ENCODE results near the gene CCDC12. TPM values are rescaled to one million over a fixed set of nuclear protein-coding genes. Genes with fewer than 3 reads are reported as not detected.

CCDC12 gene
- total RNA-seq, 1 donor from 2014 or later, result 64.3 TPM

DNA sequence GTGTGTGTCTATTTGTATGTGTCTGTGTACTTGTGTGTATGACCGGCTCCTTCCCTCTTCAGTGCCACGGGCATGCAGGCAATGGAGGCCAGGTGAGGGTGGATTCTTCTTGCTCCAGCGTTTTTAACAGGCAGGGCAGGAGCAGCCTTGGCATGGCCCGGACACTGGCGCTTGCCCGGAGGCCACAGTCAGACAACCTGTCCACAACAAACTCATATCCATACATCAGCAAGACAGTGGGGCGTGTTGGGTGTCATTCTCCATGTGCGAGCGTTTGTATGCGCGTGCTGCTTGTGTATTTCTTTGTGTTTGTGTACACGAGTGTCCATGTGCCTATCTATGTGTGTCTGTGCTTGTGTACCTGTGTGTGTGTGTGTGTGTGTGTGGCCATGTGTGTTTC, 69.3 kb downstream of the CCDC12 start:
- no peak overlapping the region for H3K4me3 Mint-ChIP-seq (ENCODE audit: low read depth)
- peaks cover 4% of the 10 kb centered on the region for H3K27me3 Mint-ChIP-seq
- DNase-seq (ENCODE audit: low spot score, unreplicated experiment), result no peak
- H3K27ac Mint-ChIP-seq, result no peak overlapping the region
- no peaks in the 10 kb centered on the region for H3K4me1 Mint-ChIP-seq (ENCODE audit: low read depth)
- H3K36me3 Mint-ChIP-seq (ENCODE audit: insufficient read depth), result peaks cover under 1% of the 10 kb centered on the region
- H3K9me3 Mint-ChIP-seq (ENCODE audit: low read depth), result no peaks in the 10 kb centered on the region
- TF ChIP-seq, protein P1, sequence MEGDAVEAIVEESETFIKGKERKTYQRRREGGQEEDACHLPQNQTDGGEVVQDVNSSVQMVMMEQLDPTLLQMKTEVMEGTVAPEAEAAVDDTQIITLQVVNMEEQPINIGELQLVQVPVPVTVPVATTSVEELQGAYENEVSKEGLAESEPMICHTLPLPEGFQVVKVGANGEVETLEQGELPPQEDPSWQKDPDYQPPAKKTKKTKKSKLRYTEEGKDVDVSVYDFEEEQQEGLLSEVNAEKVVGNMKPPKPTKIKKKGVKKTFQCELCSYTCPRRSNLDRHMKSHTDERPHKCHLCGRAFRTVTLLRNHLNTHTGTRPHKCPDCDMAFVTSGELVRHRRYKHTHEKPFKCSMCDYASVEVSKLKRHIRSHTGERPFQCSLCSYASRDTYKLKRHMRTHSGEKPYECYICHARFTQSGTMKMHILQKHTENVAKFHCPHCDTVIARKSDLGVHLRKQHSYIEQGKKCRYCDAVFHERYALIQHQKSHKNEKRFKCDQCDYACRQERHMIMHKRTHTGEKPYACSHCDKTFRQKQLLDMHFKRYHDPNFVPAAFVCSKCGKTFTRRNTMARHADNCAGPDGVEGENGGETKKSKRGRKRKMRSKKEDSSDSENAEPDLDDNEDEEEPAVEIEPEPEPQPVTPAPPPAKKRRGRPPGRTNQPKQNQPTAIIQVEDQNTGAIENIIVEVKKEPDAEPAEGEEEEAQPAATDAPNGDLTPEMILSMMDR (IDR thresholded peaks at IDR 0.05; ENCODE audit: unreplicated experiment), result no peak

DNA sequence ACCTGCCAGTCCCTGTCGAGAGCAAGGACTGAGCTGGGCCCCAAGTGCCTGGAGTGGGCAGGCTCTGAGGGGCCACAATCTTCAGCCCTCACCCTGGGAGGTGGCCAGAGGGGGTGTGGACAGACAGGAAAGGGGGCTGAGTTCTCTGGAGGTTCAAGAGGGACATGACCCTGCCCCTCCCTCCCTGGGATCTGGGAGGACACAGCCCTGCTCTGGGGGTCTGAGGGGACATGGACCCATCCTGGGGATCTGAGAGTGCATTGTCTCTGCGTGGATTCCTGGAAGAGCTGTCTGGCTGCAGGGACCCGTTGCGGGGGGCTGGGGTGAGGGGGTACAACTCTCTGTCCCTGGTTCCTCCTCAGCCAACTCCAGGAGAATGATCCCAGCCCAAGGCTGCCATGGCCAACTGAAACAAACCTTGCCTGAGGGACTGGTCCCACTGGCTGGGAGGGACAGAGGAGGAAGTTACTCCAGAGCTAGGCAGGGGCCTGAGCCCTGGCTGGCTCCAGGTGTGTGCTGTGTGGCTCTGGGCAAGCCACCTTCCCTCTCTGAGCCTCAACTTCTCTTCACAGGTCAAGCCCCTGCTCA, 70.0 kb downstream of the CCDC12 start:
- Mint-ChIP-seq H3K4me1 (ENCODE audit: low read depth) (no peaks in the 10 kb centered on the region), H3K27me3 (peaks cover 4% of the 10 kb centered on the region), H3K27ac (no peak overlapping the region), H3K36me3 (ENCODE audit: insufficient read depth) (no peaks in the 10 kb centered on the region), H3K4me3 (ENCODE audit: low read depth) (no peak overlapping the region), H3K9me3 (ENCODE audit: low read depth) (no peaks in the 10 kb centered on the region)
- TF ChIP-seq, protein P1 (IDR thresholded peaks at IDR 0.05; ENCODE audit: unreplicated experiment), result no peak
- DNase-seq (ENCODE audit: low spot score, unreplicated experiment), result no peak

DNA sequence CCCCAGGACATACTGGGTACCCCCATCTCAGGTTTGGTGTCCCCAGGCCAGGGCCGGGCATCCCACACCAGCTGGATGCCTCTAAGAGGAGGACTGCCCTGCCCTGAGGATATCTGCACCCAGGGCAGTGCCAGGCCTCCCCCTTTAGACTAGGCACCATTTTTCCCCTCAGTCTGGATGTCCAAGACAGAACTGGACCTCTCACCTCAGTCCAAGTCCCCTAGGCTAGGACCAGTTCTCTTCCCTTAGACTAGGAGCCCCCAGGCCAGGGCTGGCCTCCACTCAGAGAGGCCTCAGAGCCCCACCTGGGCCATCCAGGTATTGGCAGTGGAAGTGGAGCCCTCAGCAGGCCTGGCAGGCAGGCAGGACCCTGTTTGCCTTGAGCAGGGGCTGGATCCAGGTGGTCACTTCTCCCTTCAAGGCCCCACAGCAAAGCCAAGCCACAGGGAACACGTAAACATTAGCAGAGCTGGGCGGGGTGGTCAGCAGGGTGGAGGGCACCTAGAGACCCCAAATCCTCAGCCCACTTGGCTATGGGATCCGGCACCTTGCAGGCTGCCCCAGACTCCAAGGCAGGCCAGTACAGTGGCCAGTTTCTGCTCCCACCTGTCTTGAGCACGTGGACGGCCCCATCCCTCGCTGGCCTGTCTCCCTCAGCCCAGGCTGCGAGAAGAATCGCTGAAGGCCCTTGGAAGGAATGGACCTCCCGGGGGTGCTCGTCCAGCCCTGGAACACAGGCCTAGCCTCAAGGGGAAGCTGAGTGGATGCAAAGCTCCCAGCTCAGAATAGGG, 70.7 kb downstream of the CCDC12 start:
- DNase-seq (ENCODE audit: low spot score, unreplicated experiment), result no peak
- H3K4me3 Mint-ChIP-seq (ENCODE audit: low read depth), result no peak overlapping the region
- no peaks in the 10 kb centered on the region for H3K9me3 Mint-ChIP-seq (ENCODE audit: low read depth)

DNA sequence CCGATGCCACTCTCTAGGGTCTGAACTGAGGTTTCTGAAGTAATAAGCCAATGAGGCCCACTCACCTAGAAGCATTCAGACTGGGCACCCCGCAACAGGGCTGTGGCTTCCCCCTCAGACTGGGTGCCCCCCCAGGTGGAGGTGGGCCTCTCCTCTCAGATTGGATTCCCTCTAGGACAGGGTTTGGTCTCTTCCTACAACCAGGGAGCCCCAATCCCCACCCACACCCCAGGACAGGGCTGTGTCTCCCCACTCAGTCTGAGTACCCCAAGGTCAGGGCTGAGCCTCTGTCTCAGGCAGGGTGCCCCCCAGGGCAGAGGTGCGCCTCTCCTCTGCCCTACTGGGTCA, 71.4 kb downstream of the CCDC12 start:
- Mint-ChIP-seq H3K36me3 (ENCODE audit: insufficient read depth) (no peaks in the 10 kb centered on the region), H3K4me1 (ENCODE audit: low read depth) (no peaks in the 10 kb centered on the region), H3K27ac (no peak overlapping the region), H3K4me3 (ENCODE audit: low read depth) (no peak overlapping the region), H3K9me3 (ENCODE audit: low read depth) (no peaks in the 10 kb centered on the region), H3K27me3 (peaks cover 4% of the 10 kb centered on the region)
- no peak for DNase-seq (ENCODE audit: low spot score, unreplicated experiment)
- TF ChIP-seq, protein P1 (IDR thresholded peaks at IDR 0.05; ENCODE audit: unreplicated experiment), result no peak

More for the DNA sequence above, 70.7 kb downstream of the CCDC12 start:
- no peaks in the 10 kb centered on the region for H3K36me3 Mint-ChIP-seq (ENCODE audit: insufficient read depth)
- TF ChIP-seq, protein P1 (IDR thresholded peaks at IDR 0.05; ENCODE audit: unreplicated experiment), result no peak
- peaks cover 4% of the 10 kb centered on the region for H3K27me3 Mint-ChIP-seq
- no peaks in the 10 kb centered on the region for H3K4me1 Mint-ChIP-seq (ENCODE audit: low read depth)
- peak overlapping the region; percentile 20 for H3K27ac Mint-ChIP-seq

DNA sequence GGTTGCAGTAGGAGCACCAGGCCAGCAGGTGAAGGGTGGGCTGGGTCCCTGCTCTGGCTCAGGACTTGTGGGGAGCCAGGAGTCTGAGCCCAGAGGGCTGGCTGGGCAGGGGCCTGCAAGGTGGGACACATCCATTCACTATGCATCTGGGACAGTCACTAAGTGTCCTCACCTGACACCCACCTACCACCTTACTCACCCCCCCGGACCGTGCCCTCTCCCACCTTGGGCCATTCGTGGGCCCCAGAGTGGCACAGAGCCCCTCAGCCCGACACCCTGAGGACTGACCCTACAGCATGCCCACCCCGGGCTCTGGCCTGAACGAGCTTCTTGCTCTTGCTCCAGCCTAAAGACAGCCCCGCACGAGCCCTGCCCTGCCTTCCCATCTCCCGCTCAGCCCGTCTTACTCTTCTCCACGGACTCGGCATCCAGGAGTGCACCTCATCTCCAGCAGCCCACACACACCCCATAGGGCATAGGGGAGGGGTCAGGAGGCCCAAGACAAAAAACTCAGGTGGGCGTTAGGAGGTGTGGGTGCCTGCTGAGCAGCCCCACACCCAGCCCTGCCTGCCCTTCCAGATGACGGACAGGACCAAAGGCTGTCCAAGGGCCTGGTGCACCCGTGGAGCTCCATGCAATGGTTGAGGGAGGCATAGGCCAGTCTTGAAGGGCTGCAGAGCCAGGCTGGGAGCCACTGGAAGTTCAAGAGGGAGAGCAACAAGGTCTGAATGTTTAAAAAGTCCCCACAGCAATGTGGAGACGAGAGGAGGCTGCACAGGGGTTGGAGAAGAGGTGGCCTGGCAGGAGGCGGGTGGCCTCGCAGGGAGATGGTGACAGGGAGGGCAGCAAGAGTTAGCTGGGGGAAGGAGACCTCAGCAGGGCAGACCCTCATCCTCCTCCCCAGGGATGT, 72.0 kb downstream of the CCDC12 start:
- no peaks in the 10 kb centered on the region for H3K36me3 Mint-ChIP-seq (ENCODE audit: insufficient read depth)
- no peaks in the 10 kb centered on the region for H3K9me3 Mint-ChIP-seq (ENCODE audit: low read depth)
- no peak overlapping the region for H3K4me3 Mint-ChIP-seq (ENCODE audit: low read depth)
- no peak overlapping the region for H3K27ac Mint-ChIP-seq
- no peak for DNase-seq (ENCODE audit: low spot score, unreplicated experiment)
- no peaks in the 10 kb centered on the region for H3K4me1 Mint-ChIP-seq (ENCODE audit: low read depth)
- H3K27me3 Mint-ChIP-seq, result peaks cover 4% of the 10 kb centered on the region
- TF ChIP-seq, protein P1 (IDR thresholded peaks at IDR 0.05; ENCODE audit: unreplicated experiment), result no peak

All from progenitor cell of endocrine pancreas (in vitro differentiated cells).